ENCODE measurements around the gene ABCB1. TPM values are rescaled to one million over a fixed set of nuclear protein-coding genes. Genes with fewer than 3 reads are reported as not detected.

The ABCB1 gene
- total RNA-seq, 1 donor from 2014 or later: 0.78 TPM

DNA sequence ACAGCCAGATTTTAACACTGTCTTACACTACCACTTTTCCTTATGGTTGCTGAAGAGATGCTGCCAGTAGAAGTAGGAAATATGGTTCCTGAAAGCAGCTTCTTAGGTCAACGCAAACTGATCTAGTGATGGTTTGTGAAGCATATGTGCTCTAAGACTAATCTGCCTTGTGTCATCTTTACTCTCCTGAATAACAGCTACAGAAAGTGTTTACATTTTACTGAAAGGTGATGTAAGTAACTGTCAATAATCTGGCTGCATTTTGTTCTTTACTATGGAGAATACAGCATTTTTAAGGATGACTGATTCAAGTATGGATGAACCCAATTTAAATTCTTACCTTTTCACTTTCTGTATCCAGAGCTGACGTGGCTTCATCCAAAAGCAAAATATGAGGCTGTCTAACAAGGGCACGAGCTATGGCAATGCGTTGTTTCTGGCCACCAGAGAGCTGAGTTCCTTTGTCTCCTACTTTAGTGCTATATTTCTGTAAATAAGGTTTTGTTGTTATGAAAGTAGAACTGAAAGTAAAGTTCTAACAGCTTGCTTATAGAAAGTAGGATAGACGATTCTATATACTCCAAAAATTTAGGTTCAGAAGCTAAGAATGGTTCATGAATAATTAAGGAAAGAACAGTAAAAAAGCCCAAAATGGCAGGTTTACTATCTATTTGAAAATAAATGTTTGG lies 95.0 kb downstream of the ABCB1 start:
- Mint-ChIP-seq H3K9me3 (ENCODE audit: unreplicated experiment) (no peaks in the 10 kb centered on the region), H3K36me3 (ENCODE audit: unreplicated experiment) (no peaks in the 10 kb centered on the region), H3K27ac (ENCODE audit: unreplicated experiment) (no peak overlapping the region), H3K4me3 (ENCODE audit: unreplicated experiment) (no peak overlapping the region), H3K27me3 (ENCODE audit: unreplicated experiment) (no peaks in the 10 kb centered on the region), H3K4me1 (ENCODE audit: low read depth, unreplicated experiment) (peaks cover 5% of the 10 kb centered on the region)
- DNase-seq: no peak
- TF ChIP-seq, protein P1, sequence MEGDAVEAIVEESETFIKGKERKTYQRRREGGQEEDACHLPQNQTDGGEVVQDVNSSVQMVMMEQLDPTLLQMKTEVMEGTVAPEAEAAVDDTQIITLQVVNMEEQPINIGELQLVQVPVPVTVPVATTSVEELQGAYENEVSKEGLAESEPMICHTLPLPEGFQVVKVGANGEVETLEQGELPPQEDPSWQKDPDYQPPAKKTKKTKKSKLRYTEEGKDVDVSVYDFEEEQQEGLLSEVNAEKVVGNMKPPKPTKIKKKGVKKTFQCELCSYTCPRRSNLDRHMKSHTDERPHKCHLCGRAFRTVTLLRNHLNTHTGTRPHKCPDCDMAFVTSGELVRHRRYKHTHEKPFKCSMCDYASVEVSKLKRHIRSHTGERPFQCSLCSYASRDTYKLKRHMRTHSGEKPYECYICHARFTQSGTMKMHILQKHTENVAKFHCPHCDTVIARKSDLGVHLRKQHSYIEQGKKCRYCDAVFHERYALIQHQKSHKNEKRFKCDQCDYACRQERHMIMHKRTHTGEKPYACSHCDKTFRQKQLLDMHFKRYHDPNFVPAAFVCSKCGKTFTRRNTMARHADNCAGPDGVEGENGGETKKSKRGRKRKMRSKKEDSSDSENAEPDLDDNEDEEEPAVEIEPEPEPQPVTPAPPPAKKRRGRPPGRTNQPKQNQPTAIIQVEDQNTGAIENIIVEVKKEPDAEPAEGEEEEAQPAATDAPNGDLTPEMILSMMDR (IDR thresholded peaks at IDR 0.05; ENCODE audit: partially characterized antibody, unreplicated experiment): no peak

DNA sequence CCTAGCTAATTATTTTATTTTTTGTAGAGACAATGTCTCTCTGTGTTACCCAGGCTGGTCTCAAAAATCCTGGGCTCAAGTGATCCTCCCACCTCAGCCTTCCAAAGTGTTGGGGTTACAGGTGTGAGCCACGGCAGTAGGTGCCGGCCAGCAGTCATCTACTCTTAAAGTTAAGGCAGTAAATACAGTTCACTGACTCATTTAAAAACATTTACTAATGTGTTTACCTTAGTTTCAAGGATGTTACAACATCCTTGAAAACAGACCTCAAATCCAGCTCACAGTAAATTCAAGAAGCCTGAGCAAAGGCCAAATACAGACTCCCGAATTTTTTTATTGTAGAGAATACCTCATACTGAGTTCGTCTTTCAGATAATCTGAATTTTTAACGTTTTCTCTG lies 95.6 kb downstream of the ABCB1 start:
- TF ChIP-seq, protein P1 (IDR thresholded peaks at IDR 0.05; ENCODE audit: partially characterized antibody, unreplicated experiment): no peak
- no peak overlapping the region for H3K27ac Mint-ChIP-seq (ENCODE audit: unreplicated experiment)
- H3K4me3 Mint-ChIP-seq (ENCODE audit: unreplicated experiment): no peak overlapping the region
- H3K4me1 Mint-ChIP-seq (ENCODE audit: low read depth, unreplicated experiment): peaks cover 3% of the 10 kb centered on the region
- H3K36me3 Mint-ChIP-seq (ENCODE audit: unreplicated experiment): no peaks in the 10 kb centered on the region
- DNase-seq: no peak
- no peaks in the 10 kb centered on the region for H3K27me3 Mint-ChIP-seq (ENCODE audit: unreplicated experiment)
- H3K9me3 Mint-ChIP-seq (ENCODE audit: unreplicated experiment): no peaks in the 10 kb centered on the region

DNA sequence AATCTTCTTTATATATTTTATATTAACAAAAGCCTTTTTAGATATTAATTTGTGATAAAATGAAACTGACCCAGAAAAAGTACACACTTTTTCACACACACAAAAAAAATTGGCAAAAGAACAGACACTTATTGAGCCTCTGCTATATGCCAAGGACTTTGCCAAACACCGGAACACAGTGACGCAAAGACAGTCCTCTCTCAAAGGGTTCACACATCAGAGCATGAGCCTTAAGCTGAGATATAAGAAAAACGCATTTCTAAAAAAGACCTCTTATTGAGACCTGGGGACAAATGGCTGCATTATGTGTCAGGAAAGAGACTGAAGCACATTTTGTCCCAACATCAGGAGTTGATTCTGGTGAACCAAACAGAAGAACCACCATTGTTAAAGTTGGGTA lies 101.2 kb downstream of the ABCB1 start:
- no peak overlapping the region for H3K27ac Mint-ChIP-seq (ENCODE audit: unreplicated experiment)

DNA sequence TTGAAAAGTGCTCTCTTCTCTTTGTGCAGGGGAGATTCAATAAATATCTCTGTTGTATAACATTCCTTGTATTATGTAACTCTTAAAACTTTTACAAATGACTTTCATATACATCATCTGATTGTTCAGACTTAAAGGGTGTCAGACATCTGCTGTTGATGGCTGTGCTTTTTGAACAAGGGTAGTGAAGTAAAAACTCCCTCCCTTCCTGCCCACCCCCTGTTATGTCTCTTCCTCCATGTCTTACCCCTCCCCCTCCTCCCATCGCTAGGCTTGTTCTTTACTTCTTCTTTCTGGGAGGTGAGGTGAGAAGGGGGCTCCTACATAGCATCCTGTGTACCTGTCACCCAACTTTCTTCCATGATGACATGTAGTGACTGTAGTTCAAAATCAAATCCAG lies 101.8 kb downstream of the ABCB1 start:
- TF ChIP-seq, protein P1 (IDR thresholded peaks at IDR 0.05; ENCODE audit: partially characterized antibody, unreplicated experiment): no peak
- no peaks in the 10 kb centered on the region for H3K27me3 Mint-ChIP-seq (ENCODE audit: unreplicated experiment)
- no peaks in the 10 kb centered on the region for H3K4me1 Mint-ChIP-seq (ENCODE audit: low read depth, unreplicated experiment)
- no peaks in the 10 kb centered on the region for H3K9me3 Mint-ChIP-seq (ENCODE audit: unreplicated experiment)
- H3K4me3 Mint-ChIP-seq (ENCODE audit: unreplicated experiment): no peak overlapping the region
- no peaks in the 10 kb centered on the region for H3K36me3 Mint-ChIP-seq (ENCODE audit: unreplicated experiment)
- no peak overlapping the region for H3K27ac Mint-ChIP-seq (ENCODE audit: unreplicated experiment)
- no peak for DNase-seq

More for the DNA sequence above, 101.2 kb downstream of the ABCB1 start:
- Mint-ChIP-seq H3K36me3 (ENCODE audit: unreplicated experiment) (no peaks in the 10 kb centered on the region), H3K27me3 (ENCODE audit: unreplicated experiment) (no peaks in the 10 kb centered on the region), H3K4me1 (ENCODE audit: low read depth, unreplicated experiment) (no peaks in the 10 kb centered on the region), H3K9me3 (ENCODE audit: unreplicated experiment) (no peaks in the 10 kb centered on the region), H3K4me3 (ENCODE audit: unreplicated experiment) (no peak overlapping the region)
- no peak for DNase-seq
- TF ChIP-seq, protein P1 (IDR thresholded peaks at IDR 0.05; ENCODE audit: partially characterized antibody, unreplicated experiment): no peak

DNA sequence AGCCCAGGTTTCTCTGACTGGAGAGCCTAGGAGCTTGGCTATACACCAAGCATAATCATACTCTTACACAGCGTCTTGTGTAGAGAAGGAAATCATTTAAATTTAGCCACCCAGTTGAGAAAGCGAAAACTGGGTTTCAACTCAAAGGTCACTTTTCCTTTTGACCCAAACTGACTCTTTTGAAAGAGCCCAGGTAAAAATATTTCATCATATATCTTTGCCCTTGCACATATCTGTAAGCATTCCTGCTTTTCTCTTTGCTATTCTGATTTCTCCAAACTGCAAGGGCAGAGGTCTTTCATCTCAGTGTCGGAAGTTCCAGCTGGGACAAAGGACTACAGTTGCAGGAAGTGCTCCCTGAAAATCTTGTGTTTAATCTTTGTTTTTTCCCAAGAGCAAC lies 103.2 kb downstream of the ABCB1 start:
- no peaks in the 10 kb centered on the region for H3K36me3 Mint-ChIP-seq (ENCODE audit: unreplicated experiment)
- H3K4me3 Mint-ChIP-seq (ENCODE audit: unreplicated experiment): no peak overlapping the region
- no peaks in the 10 kb centered on the region for H3K4me1 Mint-ChIP-seq (ENCODE audit: low read depth, unreplicated experiment)
- TF ChIP-seq, protein P1 (IDR thresholded peaks at IDR 0.05; ENCODE audit: partially characterized antibody, unreplicated experiment): no peak
- no peaks in the 10 kb centered on the region for H3K27me3 Mint-ChIP-seq (ENCODE audit: unreplicated experiment)
- no peak for DNase-seq
- no peaks in the 10 kb centered on the region for H3K9me3 Mint-ChIP-seq (ENCODE audit: unreplicated experiment)
- no peak overlapping the region for H3K27ac Mint-ChIP-seq (ENCODE audit: unreplicated experiment)

Data from glutamatergic neuron (in vitro differentiated cells).